CMK (cell line): Measurements from ENCODE around the gene SPTBN4.
"Not testable (repeated sequence)": the region's sequence is repeated elsewhere in the genome, so short reads cannot be mapped to it uniquely, and the experiment has no call there.

Experiments used
- DNase-seq: peaks from one replicate; pipeline ENCODE4 v3.0.0-alpha.2; 2010; ENCODE audit warnings: low read depth

The SPTBN4 gene

GRCh38 chr19:40507892-40508291, 41.1 kb downstream of the SPTBN4 start:
- DNase-seq = no peak

DNA sequence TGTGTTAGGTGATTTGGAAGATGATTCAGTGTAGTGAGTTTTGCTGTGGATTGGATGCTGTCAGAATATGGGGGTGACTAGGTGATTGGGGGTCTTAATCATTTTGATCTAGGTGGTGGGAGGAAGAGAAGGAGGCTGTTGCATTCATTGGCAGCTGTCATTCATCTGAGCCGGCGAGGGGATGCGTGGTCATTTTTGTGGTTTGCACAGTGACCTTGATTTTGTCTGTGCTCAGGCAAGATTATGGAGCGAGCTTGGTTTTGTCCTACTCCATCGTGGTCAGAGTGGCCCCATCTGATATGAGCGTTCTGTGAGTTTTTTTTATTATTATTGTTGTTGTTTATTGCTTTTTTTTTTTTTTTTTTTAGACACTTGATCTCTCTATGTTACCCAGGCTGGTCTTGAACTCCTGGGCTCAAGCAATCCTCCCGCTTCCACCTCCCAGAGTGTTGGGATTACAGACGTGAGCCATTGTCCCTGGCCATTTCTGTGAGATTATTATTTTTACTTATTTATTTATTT, 42.0 kb downstream of the SPTBN4 start:
- DNase-seq = no peak

DNA sequence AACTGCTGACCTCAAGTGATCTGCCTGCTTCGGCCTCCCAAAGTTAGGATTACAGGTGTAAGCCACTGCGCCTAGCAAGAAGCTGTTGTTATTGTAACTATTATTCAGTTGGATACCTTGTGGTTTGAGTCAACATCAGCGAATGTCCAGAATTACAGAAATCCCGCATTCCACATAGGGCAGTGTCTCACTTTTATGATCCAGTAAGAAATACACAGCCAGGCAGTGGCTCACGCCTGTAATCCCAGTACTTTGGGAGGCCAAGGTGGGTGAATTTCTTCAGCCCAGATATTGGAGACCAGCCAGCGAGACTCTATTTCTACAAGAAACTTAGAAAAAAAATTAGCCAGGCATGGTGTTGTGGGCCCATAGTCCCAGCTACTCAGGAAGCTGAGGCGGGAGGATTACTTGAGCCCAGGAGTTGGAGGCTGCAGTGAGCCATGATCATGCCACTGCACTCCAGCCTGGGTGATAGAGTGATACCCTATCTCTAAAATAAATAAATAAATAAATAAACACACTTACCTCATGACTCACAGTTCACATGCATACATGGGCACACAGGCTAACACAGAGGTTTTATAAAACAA, 43.8 kb downstream of the SPTBN4 start:
- DNase-seq = no peak

DNA sequence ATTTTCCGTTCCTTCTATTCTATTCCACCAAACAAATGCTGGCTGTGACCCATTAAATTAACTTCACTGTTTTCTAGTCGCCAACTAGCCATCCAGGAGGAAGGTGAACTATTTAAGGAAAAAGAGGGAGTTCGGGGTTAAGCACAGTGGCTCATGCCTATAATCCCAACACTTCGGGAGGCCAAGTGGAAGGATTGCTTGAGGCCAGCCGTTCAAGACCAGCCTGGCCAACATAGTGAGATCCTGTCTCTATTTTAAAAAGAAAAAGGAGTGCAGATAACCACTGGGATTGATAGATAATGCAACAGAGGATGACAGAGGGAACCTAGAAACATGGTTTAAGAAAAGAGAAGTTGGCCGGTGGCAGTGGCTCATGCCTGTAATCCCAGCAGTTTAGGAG, 44.7 kb downstream of the SPTBN4 start:
- no peak for DNase-seq

- DNase-seq = no peak
These were observed 45.3 kb downstream of the SPTBN4 start for GRCh38 chr19:40512110-40512472.

GRCh38 chr19:40512473-40513344, 45.9 kb downstream of the SPTBN4 start:
- DNase-seq = no peak

- DNase-seq = no peak
These were observed 46.5 kb downstream of the SPTBN4 start for GRCh38 chr19:40513345-40513678.

- DNase-seq = no peak
These were observed 47.0 kb downstream of the SPTBN4 start for GRCh38 chr19:40513741-40514315.

- no peak for DNase-seq
These were observed 50.4 kb downstream of the SPTBN4 start for GRCh38 chr19:40517248-40517647.

DNA sequence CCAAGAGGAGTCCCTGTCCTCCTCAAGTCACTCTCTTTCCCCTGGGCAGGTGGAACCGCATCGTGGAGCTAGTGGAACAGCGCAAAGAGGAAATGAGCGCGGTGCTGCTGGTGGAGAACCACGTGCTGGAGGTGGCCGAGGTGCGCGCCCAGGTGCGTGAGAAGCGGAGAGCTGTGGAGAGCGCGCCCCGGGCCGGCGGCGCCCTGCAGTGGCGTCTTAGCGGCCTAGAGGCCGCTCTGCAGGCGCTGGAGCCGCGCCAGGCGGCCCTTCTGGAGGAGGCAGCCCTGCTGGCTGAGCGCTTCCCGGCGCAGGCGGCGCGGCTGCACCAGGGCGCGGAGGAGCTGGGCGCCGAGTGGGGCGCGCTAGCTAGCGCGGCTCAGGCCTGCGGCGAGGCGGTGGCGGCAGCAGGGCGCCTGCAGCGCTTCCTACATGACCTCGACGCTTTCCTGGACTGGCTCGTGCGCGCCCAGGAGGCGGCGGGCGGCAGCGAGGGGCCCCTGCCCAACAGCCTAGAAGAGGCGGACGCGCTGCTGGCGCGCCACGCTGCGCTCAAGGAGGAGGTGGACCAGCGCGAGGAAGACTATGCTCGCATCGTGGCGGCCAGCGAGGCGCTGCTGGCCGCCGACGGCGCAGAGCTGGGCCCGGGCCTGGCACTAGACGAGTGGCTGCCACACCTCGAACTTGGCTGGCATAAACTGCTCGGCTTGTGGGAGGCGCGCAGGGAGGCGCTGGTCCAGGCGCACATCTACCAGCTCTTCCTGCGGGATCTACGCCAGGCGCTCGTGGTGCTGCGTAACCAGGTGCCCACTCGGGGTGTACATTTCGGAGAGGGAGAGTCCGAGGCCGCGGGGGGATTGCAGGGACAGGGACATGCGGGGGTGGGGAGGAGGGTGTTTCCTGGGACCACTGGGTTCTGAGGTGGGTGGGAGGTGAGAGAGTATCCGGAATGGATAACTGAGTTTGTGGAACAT, 52.8 kb downstream of the SPTBN4 start:
- no peak for DNase-seq

- no peak for DNase-seq
These were observed 54.5 kb downstream of the SPTBN4 start for GRCh38 chr19:40521276-40521675.

DNA sequence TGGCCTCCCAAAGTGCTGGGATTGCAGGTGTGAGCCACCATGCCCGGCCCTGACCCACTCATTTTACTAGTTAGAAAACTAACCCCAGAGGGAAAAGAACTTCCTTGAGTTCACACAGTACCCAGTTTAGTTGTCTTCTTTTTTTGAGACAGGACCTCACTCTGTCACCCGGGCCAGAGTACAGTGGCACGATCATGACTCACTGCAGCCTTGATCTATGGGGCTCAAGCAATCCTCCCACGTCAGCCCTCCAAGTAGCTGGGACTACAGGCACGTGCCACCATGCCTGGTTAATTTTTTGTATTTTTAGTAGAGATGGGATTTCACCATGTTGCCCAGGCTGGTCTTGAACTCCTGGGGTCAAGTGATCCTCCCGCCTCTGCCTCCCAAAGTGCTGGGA, 55.1 kb downstream of the SPTBN4 start:
- not testable (repeated sequence) for DNase-seq

GRCh38 chr19:40523322-40524047, 56.7 kb downstream of the SPTBN4 start:
- DNase-seq = no peak

GRCh38 chr19:40524133-40524549, 57.3 kb downstream of the SPTBN4 start:
- DNase-seq = no peak

- no peak for DNase-seq
These were observed 57.9 kb downstream of the SPTBN4 start for GRCh38 chr19:40524655-40525054.

- DNase-seq = no peak
These were observed 58.6 kb downstream of the SPTBN4 start for GRCh38 chr19:40525234-40526051.

DNA sequence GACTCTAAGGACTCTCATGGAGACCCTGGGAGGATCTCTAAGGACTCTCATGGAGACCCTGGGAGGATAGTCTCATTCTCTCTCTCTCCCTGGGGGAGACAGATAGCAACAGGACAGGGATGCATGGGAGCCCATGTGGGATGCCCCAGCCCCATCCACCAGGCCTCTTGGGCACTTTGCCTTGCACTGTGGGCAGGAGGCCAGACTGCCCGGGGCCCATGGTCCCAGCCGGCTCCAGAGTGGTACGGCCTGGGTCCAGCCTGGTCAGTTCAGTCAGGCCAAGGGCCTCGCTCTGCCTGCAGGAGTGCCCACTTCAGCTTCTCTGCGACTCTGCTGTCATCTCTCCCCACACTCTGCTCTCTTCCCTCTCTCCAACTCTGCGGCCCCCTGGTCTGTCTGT, 61.3 kb downstream of the SPTBN4 start:
- no peak for DNase-seq

- DNase-seq = no peak
These were observed 61.8 kb downstream of the SPTBN4 start for GRCh38 chr19:40528533-40529092.

- DNase-seq = peak; percentile 59
These were observed 62.5 kb downstream of the SPTBN4 start for GRCh38 chr19:40529093-40529954.
